SK-N-SH (cell line): Measurements from ENCODE around the gene SVIL. TPM values are rescaled to one million over a fixed set of nuclear protein-coding genes. Genes with fewer than 3 reads are reported as not detected.

Experiments used
- CTCF ChIA-PET: fragments of 300-600, 350-600 bp; formaldehyde crosslinking; extraction: SDS; loops from one replicate; lab custom pipeline; 2021; lab: Yijun Ruan, JAX
- POLR2A ChIA-PET: fragments of 350-600 bp; sonication (Branson Sonifier 250); formaldehyde crosslinking; extraction: SDS; loops from one replicate; lab custom pipeline; 2020; ENCODE audit warnings: antibody characterized with exemption, inconsistent platforms; lab: Yijun Ruan, JAX
- DNase-seq: peaks from one replicate; pipeline ENCODE4 v3.0.0; 2012
- H2AFZ ChIP-seq: fragments of 200-600 bp; sonication (generic); 2 replicates; pipeline ENCODE4 v1.8.1; 2016; ENCODE audit warnings: antibody characterized with exemption, mild to moderate bottlenecking, low read depth
- H3F3A ChIP-seq: fragments of 200-600 bp; sonication (generic); replicated peaks from 2 replicates; pipeline ENCODE3; 2016; ENCODE audit warnings: antibody characterized with exemption, mild to moderate bottlenecking; ENCODE audit not compliant: insufficient read depth
- H3K27ac ChIP-seq, 2 experiments: fragments of 200-500 bp in 1 of 2; fragments of 200-600 bp in 1 of 2; sonication (Bioruptor generic) in 1 of 2; sonication (generic), shearing (Covaris generic) in 1 of 2; 2 replicates each; pipeline versions ENCODE4 v1.5.1 to v1.6.1; 2014 to 2016; ENCODE audit warnings: low read depth in 2 of 2, inconsistent platforms in 1 of 2, low read length in 1 of 2, mild to moderate bottlenecking in 1 of 2, mixed read lengths in 1 of 2
- H3K27me3 ChIP-seq: fragments of 200-600 bp; sonication (generic), shearing (Covaris generic); 2 replicates; pipeline ENCODE4 v1.6.1; 2016; ENCODE audit warnings: mixed run types; ENCODE audit not compliant: insufficient read depth
- H3K36me3 ChIP-seq, 2 experiments: fragments of 200-500 bp in 1 of 2; fragments of 200-600 bp in 1 of 2; sonication (Bioruptor generic) in 1 of 2; sonication (generic) in 1 of 2; replicated peaks in 1 of 2; 2 replicates each; pipeline versions ENCODE3 to v1.5.1; 2014 to 2016; ENCODE audit warnings: low read length in 1 of 2, mild to moderate bottlenecking in 1 of 2; ENCODE audit not compliant: insufficient read depth in 2 of 2, control insufficient read depth in 1 of 2
- H3K4me1 ChIP-seq, 2 experiments: fragments of 200-500 bp in 1 of 2; fragments of 200-600 bp in 1 of 2; sonication (Bioruptor generic) in 1 of 2; sonication (generic), shearing (Covaris generic) in 1 of 2; 2 replicates each; pipeline versions ENCODE4 v1.5.1 to v1.6.1; 2014 to 2016; ENCODE audit warnings: low read depth in 1 of 2, low read length in 1 of 2, mixed run types in 1 of 2; ENCODE audit not compliant: insufficient read depth in 2 of 2, control insufficient read depth in 1 of 2
- H3K4me2 ChIP-seq: fragments of 200-600 bp; sonication (generic), shearing (Covaris generic); 2 replicates; pipeline ENCODE4 v1.6.1; 2017; ENCODE audit warnings: mixed run types
- H3K4me3 ChIP-seq, 2 experiments: fragments of 200-500 bp in 1 of 2; fragments of 200-600 bp in 1 of 2; sonication (Bioruptor generic) in 1 of 2; sonication (generic), shearing (Covaris generic) in 1 of 2; 2 replicates each; pipeline versions ENCODE4 v1.5.1 to v1.8.1; 2014 to 2016; ENCODE audit warnings: low read depth in 2 of 2, inconsistent platforms in 1 of 2, low read length in 1 of 2, mild to moderate bottlenecking in 1 of 2, mixed read lengths in 1 of 2, moderate library complexity in 1 of 2
- H3K79me2 ChIP-seq: fragments of 200-600 bp; sonication (generic); 2 replicates; pipeline ENCODE4 v1.8.1; 2017; ENCODE audit warnings: mild to moderate bottlenecking; ENCODE audit not compliant: insufficient read depth
- H3K9ac ChIP-seq: fragments of 200-600 bp; sonication (generic); 2 replicates; pipeline ENCODE4 v1.6.1; 2017; ENCODE audit warnings: mixed run types
- H3K9me2 ChIP-seq: fragments of 200-600 bp; sonication (generic); 2 replicates; pipeline ENCODE4 v1.6.1; 2017; ENCODE audit warnings: mixed run types
- H3K9me3 ChIP-seq: fragments of 200-600 bp; sonication (generic); 2 replicates; pipeline ENCODE4 v1.6.1; 2017; ENCODE audit warnings: mixed run types, mild to moderate bottlenecking, moderate library complexity
- H4K20me1 ChIP-seq: fragments of 200-600 bp; sonication (generic); 2 replicates; pipeline ENCODE4 v1.6.1; 2017; ENCODE audit warnings: mild to moderate bottlenecking, mixed run types; ENCODE audit not compliant: insufficient read depth
- CHD2 ChIP-seq: fragments of 150-350 bp; IDR thresholded peaks from 2 replicates; pipeline ENCODE4 v1.6.1; 2018; ENCODE audit warnings: low read length; ENCODE audit not compliant: partially characterized antibody
- EZH2phosphoT487 ChIP-seq: fragments of 200-600 bp; sonication (generic); IDR thresholded peaks from 2 replicates; pipeline ENCODE4 v1.6.1; 2017; ENCODE audit warnings: low read depth, mixed run types, mild to moderate bottlenecking, antibody characterized with exemption, moderate library complexity, borderline replicate concordance
- GATA2 ChIP-seq: sonication (generic); formaldehyde crosslinking; IDR thresholded peaks from 2 replicates; pipeline ENCODE4 v1.5.0; 2020; ENCODE audit warnings: mild to moderate bottlenecking, missing genetic modification reagents
- MEF2A ChIP-seq: IDR thresholded peaks from 2 replicates; pipeline ENCODE4 v1.4.0; 2012; ENCODE audit warnings: low read depth, borderline replicate concordance
- POLR2AphosphoS5 ChIP-seq: IDR thresholded peaks from 2 replicates; pipeline ENCODE4 v1.6.1; 2012; ENCODE audit warnings: low read depth, low read length
- RAD21 ChIP-seq: IDR thresholded peaks from 2 replicates; pipeline ENCODE4 v1.6.1; 2012; ENCODE audit warnings: mild to moderate bottlenecking, low read length
- RCOR1 ChIP-seq: fragments of 150-350 bp; IDR thresholded peaks from 2 replicates; pipeline ENCODE4 v1.6.1; 2017; ENCODE audit warnings: antibody characterized with exemption, low read length
- RFX5 ChIP-seq: IDR thresholded peaks from 2 replicates; pipeline ENCODE4 v1.6.1; 2012; ENCODE audit warnings: mild to moderate bottlenecking, improper control_type of control experiment, low read length
- RXRA ChIP-seq: IDR thresholded peaks from 2 replicates; pipeline ENCODE4 v1.4.0; 2012; ENCODE audit warnings: low read depth, mild to moderate bottlenecking, borderline replicate concordance
- SMC3 ChIP-seq: IDR thresholded peaks from 2 replicates; pipeline ENCODE4 v1.6.1; 2012; ENCODE audit warnings: low read depth, low read length, improper control_type of control experiment
- TAF1 ChIP-seq: IDR thresholded peaks from 2 replicates; pipeline ENCODE4 v1.6.1; 2012; ENCODE audit warnings: low read depth, mild to moderate bottlenecking, low read length, moderate library complexity, borderline replicate concordance
- TCF12 ChIP-seq: IDR thresholded peaks from 2 replicates; pipeline ENCODE4 v1.4.0; 2012
- TEAD4 ChIP-seq: IDR thresholded peaks from 2 replicates; pipeline ENCODE4 v1.4.0; 2012; ENCODE audit warnings: mild to moderate bottlenecking, borderline replicate concordance; ENCODE audit not compliant: insufficient read depth
- USF1 ChIP-seq: IDR thresholded peaks from 2 replicates; pipeline ENCODE4 v1.4.0; 2012; ENCODE audit warnings: low read depth, borderline replicate concordance
- YY1 ChIP-seq: IDR thresholded peaks from 2 replicates; pipeline ENCODE4 v1.4.0; 2012; ENCODE audit warnings: low read depth, mild to moderate bottlenecking
- WGBS: methylation state at CpG from one replicate; pipeline ENCODE4 v1.1.6; 2017; ENCODE audit warnings: low lambda C conversion rate; 5-methylcytosine and 5-hydroxymethylcytosine counted together
- polyA plus RNA-seq, 3 experiments: library from polyadenylated mRNA; depleted of rRNA; stranded (reverse); fragments of >200 nt; gene quantifications; 2 replicates each; pipeline ENCODE4 v1.2.3, GENCODE V29; 2012
- TF ChIP-seq, protein P1 (sequence below): fragments of 200-600 bp; sonication (generic); IDR thresholded peaks from 2 replicates; pipeline ENCODE4 v1.6.1; 2017; ENCODE audit warnings: antibody characterized with exemption, mild to moderate bottlenecking, moderate library complexity
- TF ChIP-seq, protein P2 (sequence below): IDR thresholded peaks from 2 replicates; pipeline ENCODE4 v1.4.0; 2012; ENCODE audit warnings: low read depth, borderline replicate concordance

SVIL gene
- polyA plus RNA-seq, 1 of the 3 experiments (the other 2 are of a cell fraction) = 48.7 TPM

- Histone ChIP-seq H2AFZ (no peak overlapping the region), H3K4me1 (peaks cover 7 to 30% of the 10 kb centered on the region in 2 experiments), H3K9me2 (no peaks in the 10 kb centered on the region), H3K4me3 (no peak overlapping the region), H3K4me2 (no peak overlapping the region), H3K27ac (0 out of 4 replicates have a peak overlapping the region, but pooled peaks of 1 of the 2 experiments have one; percentile 3), H3K79me2 (peaks cover 71% of the 10 kb centered on the region), H3K9ac (no peak overlapping the region), H4K20me1 (peaks cover 18% of the 10 kb centered on the region; the same call in 1 of the 2 replicates), H3K36me3 (peaks cover 0 to 3% of the 10 kb centered on the region in 2 experiments), H3K9me3 (no peaks in the 10 kb centered on the region), H3K27me3 (no peaks in the 10 kb centered on the region), H3F3A (peaks cover 26% of the 10 kb centered on the region)
- WGBS = 73% methylated on average over 7 of the region's 18 CpGs
- TF ChIP-seq RCOR1 (no peak), EZH2phosphoT487 (no peak), TCF12 (no peak), RXRA (no peak)
- ChIA-PET POLR2A (no interaction called here), CTCF (no interaction called here)
- no peak for DNase-seq
Observed at GRCh38 chr10:29585488-29585976, 49.2 kb downstream of the SVIL start.

DNA sequence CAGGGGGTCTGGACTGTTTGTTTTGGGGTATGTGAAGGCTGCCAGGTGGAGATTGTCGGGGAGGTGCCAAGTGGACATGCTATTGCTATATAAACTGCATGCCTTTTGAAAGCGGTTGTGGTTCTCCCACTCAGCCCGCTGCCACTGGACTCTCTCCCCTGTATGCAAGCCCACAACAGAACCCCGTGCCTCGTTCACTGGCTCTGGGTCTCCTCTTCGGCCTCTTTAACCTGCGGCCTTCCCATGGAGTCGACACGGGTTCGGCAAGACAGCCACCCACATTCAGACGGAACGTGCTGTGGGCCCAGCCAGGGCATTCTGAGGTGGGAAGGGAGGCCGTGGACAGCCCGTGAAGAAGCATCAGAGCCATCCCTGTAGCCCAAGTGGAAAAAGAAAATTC is 50.3 kb downstream of the SVIL start:
- peaks cover 21% of the 10 kb centered on the region; the same call in 1 of the 2 replicates for H4K20me1 ChIP-seq
- H3K79me2 ChIP-seq = peaks cover 78% of the 10 kb centered on the region
- H3K9me2 ChIP-seq = no peaks in the 10 kb centered on the region
- H3K4me1 ChIP-seq = peaks cover 2 to 26% of the 10 kb centered on the region in 2 experiments
- WGBS = 95% methylated on average over 13 of the region's 14 CpGs
- DNase-seq = no peak
- H2AFZ ChIP-seq = no peak overlapping the region
- H3K4me2 ChIP-seq = no peak overlapping the region
- peaks cover 15% of the 10 kb centered on the region for H3F3A ChIP-seq
- CTCF ChIA-PET = no interaction called here
- POLR2A ChIA-PET = no interaction called here
- peaks cover 0 to 6% of the 10 kb centered on the region in 2 experiments for H3K36me3 ChIP-seq
- no peak for TF ChIP-seq TAF1
- TF ChIP-seq, protein P1, sequence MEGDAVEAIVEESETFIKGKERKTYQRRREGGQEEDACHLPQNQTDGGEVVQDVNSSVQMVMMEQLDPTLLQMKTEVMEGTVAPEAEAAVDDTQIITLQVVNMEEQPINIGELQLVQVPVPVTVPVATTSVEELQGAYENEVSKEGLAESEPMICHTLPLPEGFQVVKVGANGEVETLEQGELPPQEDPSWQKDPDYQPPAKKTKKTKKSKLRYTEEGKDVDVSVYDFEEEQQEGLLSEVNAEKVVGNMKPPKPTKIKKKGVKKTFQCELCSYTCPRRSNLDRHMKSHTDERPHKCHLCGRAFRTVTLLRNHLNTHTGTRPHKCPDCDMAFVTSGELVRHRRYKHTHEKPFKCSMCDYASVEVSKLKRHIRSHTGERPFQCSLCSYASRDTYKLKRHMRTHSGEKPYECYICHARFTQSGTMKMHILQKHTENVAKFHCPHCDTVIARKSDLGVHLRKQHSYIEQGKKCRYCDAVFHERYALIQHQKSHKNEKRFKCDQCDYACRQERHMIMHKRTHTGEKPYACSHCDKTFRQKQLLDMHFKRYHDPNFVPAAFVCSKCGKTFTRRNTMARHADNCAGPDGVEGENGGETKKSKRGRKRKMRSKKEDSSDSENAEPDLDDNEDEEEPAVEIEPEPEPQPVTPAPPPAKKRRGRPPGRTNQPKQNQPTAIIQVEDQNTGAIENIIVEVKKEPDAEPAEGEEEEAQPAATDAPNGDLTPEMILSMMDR = no peak
- TF ChIP-seq MEF2A = no peak
- TF ChIP-seq CHD2 = no peak
- no peak for TF ChIP-seq POLR2AphosphoS5
- no peak for TF ChIP-seq USF1
- no peak for TF ChIP-seq RXRA
- no peak for TF ChIP-seq GATA2 (CRISPR knock-in tag)
- TF ChIP-seq TEAD4 = no peak
- no peak for TF ChIP-seq SMC3
- TF ChIP-seq TCF12 = no peak
- TF ChIP-seq RFX5 = no peak
- TF ChIP-seq RAD21 = no peak
- no peak for TF ChIP-seq YY1
- TF ChIP-seq, protein P2, sequence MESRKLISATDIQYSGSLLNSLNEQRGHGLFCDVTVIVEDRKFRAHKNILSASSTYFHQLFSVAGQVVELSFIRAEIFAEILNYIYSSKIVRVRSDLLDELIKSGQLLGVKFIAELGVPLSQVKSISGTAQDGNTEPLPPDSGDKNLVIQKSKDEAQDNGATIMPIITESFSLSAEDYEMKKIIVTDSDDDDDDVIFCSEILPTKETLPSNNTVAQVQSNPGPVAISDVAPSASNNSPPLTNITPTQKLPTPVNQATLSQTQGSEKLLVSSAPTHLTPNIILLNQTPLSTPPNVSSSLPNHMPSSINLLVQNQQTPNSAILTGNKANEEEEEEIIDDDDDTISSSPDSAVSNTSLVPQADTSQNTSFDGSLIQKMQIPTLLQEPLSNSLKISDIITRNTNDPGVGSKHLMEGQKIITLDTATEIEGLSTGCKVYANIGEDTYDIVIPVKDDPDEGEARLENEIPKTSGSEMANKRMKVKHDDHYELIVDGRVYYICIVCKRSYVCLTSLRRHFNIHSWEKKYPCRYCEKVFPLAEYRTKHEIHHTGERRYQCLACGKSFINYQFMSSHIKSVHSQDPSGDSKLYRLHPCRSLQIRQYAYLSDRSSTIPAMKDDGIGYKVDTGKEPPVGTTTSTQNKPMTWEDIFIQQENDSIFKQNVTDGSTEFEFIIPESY = no peak
- H3K4me3 ChIP-seq = no peak overlapping the region
- no peaks in the 10 kb centered on the region for H3K9me3 ChIP-seq
- no peaks in the 10 kb centered on the region for H3K27me3 ChIP-seq
- H3K9ac ChIP-seq = no peak overlapping the region
- H3K27ac ChIP-seq = 0 out of 4 replicates have a peak overlapping the region, but pooled peaks of 1 of the 2 experiments have one; percentile 3
